Panc1 (cell line): ENCODE results near the gene CACNA1E.

Experiments used
- CTCF ChIP-seq: fragments of 450-650 bp; IDR thresholded peaks from 2 replicates; pipeline ENCODE4 v1.5.1; 2017; ENCODE audit warnings: mild to moderate bottlenecking
- POLR2AphosphoS5 ChIP-seq: IDR thresholded peaks from 2 replicates; pipeline ENCODE4 v1.6.1; 2012; ENCODE audit warnings: mild to moderate bottlenecking, low read depth, low read length, moderate library complexity
- REST ChIP-seq, 2 experiments: IDR thresholded peaks; 2 replicates each; pipeline ENCODE4 v1.6.1; 2011 to 2012; ENCODE audit warnings: low read depth in 2 of 2, control low read depth in 1 of 2, low read length in 1 of 2, mild to moderate bottlenecking in 1 of 2, moderate library complexity in 1 of 2; ENCODE audit not compliant: insufficient read depth in 1 of 2
- TCF7L2 ChIP-seq: IDR thresholded peaks from 2 replicates; pipeline ENCODE4 v1.6.1; 2011; ENCODE audit warnings: mild to moderate bottlenecking, low read depth, low read length, inconsistent platforms

- TF ChIP-seq CTCF (no peak), TCF7L2 (no peak), POLR2AphosphoS5 (no peak), REST (IDR thresholded peaks at IDR 0.05; ENCODE audit: insufficient read depth in 1 of 2, low read depth in 2 of 2, low read length in 1 of 2) (no peak)
These were observed 173.2 kb downstream of the CACNA1E start for GRCh38 chr1:181656491-181656890.
